ENCODE measurements around the gene NFATC1. TPM values are rescaled to one million over a fixed set of nuclear protein-coding genes. Genes with fewer than 3 reads are reported as not detected.

NFATC1 gene
- total RNA-seq, 1 donor: 23.9 TPM

- Histone ChIP-seq H3K4me3 (ENCODE audit: low read length) (no peak overlapping the region), H3K4me1 (ENCODE audit: insufficient read depth, low read length) (peaks cover 10% of the 10 kb centered on the region), H3K9me3 (ENCODE audit: low read depth, low read length) (no peaks in the 10 kb centered on the region), H3K27me3 (ENCODE audit: insufficient read depth, low read length) (no peaks in the 10 kb centered on the region)
These were observed 46.9 kb downstream of the NFATC1 start for GRCh38 chr18:79442508-79443221.

GRCh38 chr18:79445221-79445620 lies 49.5 kb downstream of the NFATC1 start:
- Histone ChIP-seq H3K27me3 (ENCODE audit: insufficient read depth, low read length) (no peaks in the 10 kb centered on the region), H3K9me3 (ENCODE audit: low read depth, low read length) (no peaks in the 10 kb centered on the region), H3K4me1 (ENCODE audit: insufficient read depth, low read length) (no peaks in the 10 kb centered on the region), H3K4me3 (ENCODE audit: low read length) (no peak overlapping the region)

GRCh38 chr18:79445696-79446561 lies 50.2 kb downstream of the NFATC1 start:
- no peak overlapping the region for H3K4me3 ChIP-seq (ENCODE audit: low read length)
- no peaks in the 10 kb centered on the region for H3K9me3 ChIP-seq (ENCODE audit: low read depth, low read length)
- H3K4me1 ChIP-seq (ENCODE audit: insufficient read depth, low read length): no peaks in the 10 kb centered on the region
- H3K27me3 ChIP-seq (ENCODE audit: insufficient read depth, low read length): no peaks in the 10 kb centered on the region

- Histone ChIP-seq H3K27me3 (ENCODE audit: insufficient read depth, low read length) (no peaks in the 10 kb centered on the region), H3K9me3 (ENCODE audit: low read depth, low read length) (no peaks in the 10 kb centered on the region), H3K4me3 (ENCODE audit: low read length) (no peak overlapping the region), H3K4me1 (ENCODE audit: insufficient read depth, low read length) (no peaks in the 10 kb centered on the region)
These were observed 51.2 kb downstream of the NFATC1 start for GRCh38 chr18:79446931-79447330.

- H3K4me3 ChIP-seq (ENCODE audit: low read length): no peak overlapping the region
- H3K27me3 ChIP-seq (ENCODE audit: insufficient read depth, low read length): no peaks in the 10 kb centered on the region
- H3K4me1 ChIP-seq (ENCODE audit: insufficient read depth, low read length): no peaks in the 10 kb centered on the region
- H3K9me3 ChIP-seq (ENCODE audit: low read depth, low read length): no peaks in the 10 kb centered on the region
These were observed 52.1 kb downstream of the NFATC1 start for GRCh38 chr18:79447703-79448367.

GRCh38 chr18:79448621-79449020 lies 52.9 kb downstream of the NFATC1 start:
- Histone ChIP-seq H3K4me3 (ENCODE audit: low read length) (no peak overlapping the region), H3K9me3 (ENCODE audit: low read depth, low read length) (no peaks in the 10 kb centered on the region), H3K27me3 (ENCODE audit: insufficient read depth, low read length) (no peaks in the 10 kb centered on the region), H3K4me1 (ENCODE audit: insufficient read depth, low read length) (no peaks in the 10 kb centered on the region)

GRCh38 chr18:79449551-79450288 lies 54.0 kb downstream of the NFATC1 start:
- Histone ChIP-seq H3K9me3 (ENCODE audit: low read depth, low read length) (no peaks in the 10 kb centered on the region), H3K4me3 (ENCODE audit: low read length) (no peak overlapping the region), H3K4me1 (ENCODE audit: insufficient read depth, low read length) (no peaks in the 10 kb centered on the region), H3K27me3 (ENCODE audit: insufficient read depth, low read length) (no peaks in the 10 kb centered on the region)

GRCh38 chr18:79450289-79451080 lies 54.8 kb downstream of the NFATC1 start:
- H3K27me3 ChIP-seq (ENCODE audit: insufficient read depth, low read length): no peaks in the 10 kb centered on the region
- H3K4me1 ChIP-seq (ENCODE audit: insufficient read depth, low read length): no peaks in the 10 kb centered on the region
- H3K9me3 ChIP-seq (ENCODE audit: low read depth, low read length): no peaks in the 10 kb centered on the region
- no peak overlapping the region for H3K4me3 ChIP-seq (ENCODE audit: low read length)

GRCh38 chr18:79451237-79452125 lies 55.8 kb downstream of the NFATC1 start:
- no peaks in the 10 kb centered on the region for H3K27me3 ChIP-seq (ENCODE audit: insufficient read depth, low read length)
- no peak overlapping the region for H3K4me3 ChIP-seq (ENCODE audit: low read length)
- no peaks in the 10 kb centered on the region for H3K4me1 ChIP-seq (ENCODE audit: insufficient read depth, low read length)
- H3K9me3 ChIP-seq (ENCODE audit: low read depth, low read length): no peaks in the 10 kb centered on the region

- Histone ChIP-seq H3K4me1 (ENCODE audit: insufficient read depth, low read length) (no peaks in the 10 kb centered on the region), H3K27me3 (ENCODE audit: insufficient read depth, low read length) (no peaks in the 10 kb centered on the region), H3K9me3 (ENCODE audit: low read depth, low read length) (no peaks in the 10 kb centered on the region), H3K4me3 (ENCODE audit: low read length) (no peak overlapping the region)
These were observed 56.7 kb downstream of the NFATC1 start for GRCh38 chr18:79452190-79452990.

- Histone ChIP-seq H3K9me3 (ENCODE audit: low read depth, low read length) (no peaks in the 10 kb centered on the region), H3K4me1 (ENCODE audit: insufficient read depth, low read length) (no peaks in the 10 kb centered on the region), H3K27me3 (ENCODE audit: insufficient read depth, low read length) (no peaks in the 10 kb centered on the region), H3K4me3 (ENCODE audit: low read length) (no peak overlapping the region)
These were observed 57.4 kb downstream of the NFATC1 start for GRCh38 chr18:79452991-79453645.

Data from mononuclear cell (primary cell).